Stimulated activated CD4-positive, alpha-beta T cell treated with anti-CD3 and anti-CD28 coated beads, Interleukin-15, amount 100 ng/mL, for 24 hours (primary cell): ENCODE results near the gene SHISAL2A.
A peak's percentile ranks its signal among the peaks of the same experiment; 100 is the strongest.
"Not testable (repeated sequence)": the region's sequence is repeated elsewhere in the genome, so short reads cannot be mapped to it uniquely, and the experiment has no call there.

Experiments
- DNase-seq: peaks from one replicate; pipeline ENCODE4 v3.0.0-alpha.2; 2020

The SHISAL2A gene

GRCh38 chr1:52692697-52693096 lies 59.7 kb downstream of the SHISAL2A start:
- no peak for DNase-seq

- not testable (repeated sequence) for DNase-seq
These were observed 60.4 kb downstream of the SHISAL2A start for GRCh38 chr1:52693351-52693750.

- DNase-seq, result no peak
These were observed 60.9 kb downstream of the SHISAL2A start for GRCh38 chr1:52693843-52694242.

GRCh38 chr1:52695627-52696026 lies 62.7 kb downstream of the SHISAL2A start:
- no peak for DNase-seq

- DNase-seq, result peak; percentile 87
These were observed 65.1 kb downstream of the SHISAL2A start, which contains the start of gene COA7 for GRCh38 chr1:52697795-52698674. Gene COA7 (minus strand): TSS chr1:52698347. CDS start chr1:52698326, 21 bp downstream.

GRCh38 chr1:52702886-52703787 lies 70.2 kb downstream of the SHISAL2A start:
- peak; percentile 88 for DNase-seq

- DNase-seq, result no peak
These were observed 73.2 kb downstream of the SHISAL2A start for GRCh38 chr1:52706136-52706670.
